HFF-Myc (cell line): ENCODE data around the gene LRRC4C.

ENCODE experiments used
- DNase-seq: peaks from one replicate; pipeline ENCODE4 v3.0.0-alpha.2; 2011; ENCODE audit warnings: low read depth; ENCODE audit errors: extremely low read depth
- H3K4me3 ChIP-seq: replicated peaks from 2 replicates; pipeline ENCODE4 v1.5.1; 2011; ENCODE audit warnings: low read depth, mild to moderate bottlenecking, control low read depth, low read length
- TF ChIP-seq, protein P1 (sequence below): IDR thresholded peaks from 2 replicates; pipeline ENCODE4 v1.5.1; 2012; ENCODE audit warnings: mild to moderate bottlenecking, low read depth, low read length, control low read depth; ENCODE audit errors: missing control alignments

Gene LRRC4C

GRCh38 chr11:41113160-41113559 is 346.3 kb downstream of the LRRC4C start:
- H3K4me3 ChIP-seq, result no peak overlapping the region
- DNase-seq, result no peak
- TF ChIP-seq, protein P1, sequence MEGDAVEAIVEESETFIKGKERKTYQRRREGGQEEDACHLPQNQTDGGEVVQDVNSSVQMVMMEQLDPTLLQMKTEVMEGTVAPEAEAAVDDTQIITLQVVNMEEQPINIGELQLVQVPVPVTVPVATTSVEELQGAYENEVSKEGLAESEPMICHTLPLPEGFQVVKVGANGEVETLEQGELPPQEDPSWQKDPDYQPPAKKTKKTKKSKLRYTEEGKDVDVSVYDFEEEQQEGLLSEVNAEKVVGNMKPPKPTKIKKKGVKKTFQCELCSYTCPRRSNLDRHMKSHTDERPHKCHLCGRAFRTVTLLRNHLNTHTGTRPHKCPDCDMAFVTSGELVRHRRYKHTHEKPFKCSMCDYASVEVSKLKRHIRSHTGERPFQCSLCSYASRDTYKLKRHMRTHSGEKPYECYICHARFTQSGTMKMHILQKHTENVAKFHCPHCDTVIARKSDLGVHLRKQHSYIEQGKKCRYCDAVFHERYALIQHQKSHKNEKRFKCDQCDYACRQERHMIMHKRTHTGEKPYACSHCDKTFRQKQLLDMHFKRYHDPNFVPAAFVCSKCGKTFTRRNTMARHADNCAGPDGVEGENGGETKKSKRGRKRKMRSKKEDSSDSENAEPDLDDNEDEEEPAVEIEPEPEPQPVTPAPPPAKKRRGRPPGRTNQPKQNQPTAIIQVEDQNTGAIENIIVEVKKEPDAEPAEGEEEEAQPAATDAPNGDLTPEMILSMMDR, result no peak

DNA sequence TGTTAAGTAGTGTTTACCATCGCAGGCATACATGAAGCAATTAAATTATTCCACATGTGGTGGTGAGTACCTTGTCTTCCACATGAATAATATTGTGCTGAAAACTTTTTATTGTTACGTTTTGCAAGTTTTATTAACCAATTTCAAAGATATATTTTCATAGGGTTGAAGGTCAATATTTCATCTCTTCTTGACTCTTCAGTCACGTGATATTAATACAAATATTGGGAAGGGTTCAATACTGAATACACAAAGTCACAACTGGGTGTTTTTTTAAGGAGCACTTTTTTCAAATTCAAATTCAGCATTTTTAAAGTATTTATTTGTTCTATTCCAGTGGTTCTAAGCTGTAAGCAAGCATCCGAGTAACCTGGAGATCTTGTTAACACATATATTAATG is 348.9 kb downstream of the LRRC4C start:
- H3K4me3 ChIP-seq, result no peak overlapping the region
- TF ChIP-seq, protein P1, result no peak
- no peak for DNase-seq

- H3K4me3 ChIP-seq, result no peak overlapping the region
- DNase-seq, result no peak
- TF ChIP-seq, protein P1, result no peak
Observed at GRCh38 chr11:41102471-41102870, 357.0 kb downstream of the LRRC4C start.

GRCh38 chr11:41099654-41100053 is 359.8 kb downstream of the LRRC4C start:
- TF ChIP-seq, protein P1, result no peak
- no peak for DNase-seq
- H3K4me3 ChIP-seq, result no peak overlapping the region

GRCh38 chr11:41085123-41085522 is 374.3 kb downstream of the LRRC4C start:
- TF ChIP-seq, protein P1, result no peak
- DNase-seq, result no peak
- H3K4me3 ChIP-seq, result no peak overlapping the region

- TF ChIP-seq, protein P1, result no peak
Observed at GRCh38 chr11:41081756-41082285, 377.6 kb downstream of the LRRC4C start.

GRCh38 chr11:41074318-41074717 is 385.1 kb downstream of the LRRC4C start:
- no peak overlapping the region for H3K4me3 ChIP-seq
- DNase-seq, result no peak
- TF ChIP-seq, protein P1, result no peak

More at GRCh38 chr11:41081756-41082285, 377.6 kb downstream of the LRRC4C start:
- no peak for DNase-seq
- H3K4me3 ChIP-seq, result no peak overlapping the region
